ENCODE measurements around the gene CCDC6.

Gene CCDC6

GRCh38 chr10:59771162-59771807 is 135.1 kb downstream of the CCDC6 start:
- Histone ChIP-seq H3K79me2 (ENCODE audit: insufficient read depth, low read depth) (no peaks in the 10 kb centered on the region), H3K36me3 (ENCODE audit: insufficient read depth) (no peaks in the 10 kb centered on the region), H3K4me3 (IDR thresholded peaks at IDR 0.05; ENCODE audit: insufficient read depth, low read depth, low read length) (no peak overlapping the region), H4K20me1 (ENCODE audit: insufficient read depth) (no peaks in the 10 kb centered on the region), H3K9ac (no peak overlapping the region), H2AFZ (ENCODE audit: low read depth) (no peak overlapping the region), H3K4me2 (no peak overlapping the region), H3K4me1 (ENCODE audit: low read depth, poor library complexity, severe bottlenecking) (no peaks in the 10 kb centered on the region), H3K27ac (no peak overlapping the region), H3K27me3 (ENCODE audit: insufficient read depth, low read depth) (no peaks in the 10 kb centered on the region)
- no peak for TF ChIP-seq CTCF (conservative IDR thresholded peaks at IDR 0.05; ENCODE audit: low read depth, low read length)

GRCh38 chr10:59770689-59771088 is 135.7 kb downstream of the CCDC6 start:
- no peak overlapping the region for H3K27ac ChIP-seq
- H3K9ac ChIP-seq: no peak overlapping the region
- H3K27me3 ChIP-seq (ENCODE audit: insufficient read depth, low read depth): no peaks in the 10 kb centered on the region
- no peaks in the 10 kb centered on the region for H4K20me1 ChIP-seq (ENCODE audit: insufficient read depth)
- no peak for TF ChIP-seq CTCF (conservative IDR thresholded peaks at IDR 0.05; ENCODE audit: low read depth, low read length)
- no peaks in the 10 kb centered on the region for H3K36me3 ChIP-seq (ENCODE audit: insufficient read depth)
- H3K4me2 ChIP-seq: no peak overlapping the region
- H3K4me1 ChIP-seq (ENCODE audit: low read depth, poor library complexity, severe bottlenecking): no peaks in the 10 kb centered on the region
- no peaks in the 10 kb centered on the region for H3K79me2 ChIP-seq (ENCODE audit: insufficient read depth, low read depth)
- no peak overlapping the region for H3K4me3 ChIP-seq (IDR thresholded peaks at IDR 0.05; ENCODE audit: insufficient read depth, low read depth, low read length)
- H2AFZ ChIP-seq (ENCODE audit: low read depth): no peak overlapping the region

- Histone ChIP-seq H3K9ac (no peak overlapping the region), H3K79me2 (ENCODE audit: insufficient read depth, low read depth) (no peaks in the 10 kb centered on the region), H3K4me1 (ENCODE audit: low read depth, poor library complexity, severe bottlenecking) (no peaks in the 10 kb centered on the region), H3K4me3 (IDR thresholded peaks at IDR 0.05; ENCODE audit: insufficient read depth, low read depth, low read length) (no peak overlapping the region), H3K27me3 (ENCODE audit: insufficient read depth, low read depth) (no peaks in the 10 kb centered on the region), H3K4me2 (no peak overlapping the region), H3K36me3 (ENCODE audit: insufficient read depth) (no peaks in the 10 kb centered on the region), H2AFZ (ENCODE audit: low read depth) (no peak overlapping the region), H4K20me1 (ENCODE audit: insufficient read depth) (no peaks in the 10 kb centered on the region), H3K27ac (no peak overlapping the region)
- no peak for TF ChIP-seq CTCF (conservative IDR thresholded peaks at IDR 0.05; ENCODE audit: low read depth, low read length)
These were observed 143.9 kb downstream of the CCDC6 start for GRCh38 chr10:59762505-59762904.

GRCh38 chr10:59757966-59758365 is 148.4 kb downstream of the CCDC6 start:
- no peaks in the 10 kb centered on the region for H4K20me1 ChIP-seq (ENCODE audit: insufficient read depth)
- H3K4me2 ChIP-seq: no peak overlapping the region
- H3K4me1 ChIP-seq (ENCODE audit: low read depth, poor library complexity, severe bottlenecking): no peaks in the 10 kb centered on the region
- no peak overlapping the region for H2AFZ ChIP-seq (ENCODE audit: low read depth)
- H3K4me3 ChIP-seq (IDR thresholded peaks at IDR 0.05; ENCODE audit: insufficient read depth, low read depth, low read length): no peak overlapping the region
- H3K9ac ChIP-seq: no peak overlapping the region
- H3K27me3 ChIP-seq (ENCODE audit: insufficient read depth, low read depth): no peaks in the 10 kb centered on the region
- no peak overlapping the region for H3K27ac ChIP-seq
- TF ChIP-seq CTCF (conservative IDR thresholded peaks at IDR 0.05; ENCODE audit: low read depth, low read length): no peak
- no peaks in the 10 kb centered on the region for H3K36me3 ChIP-seq (ENCODE audit: insufficient read depth)
- no peaks in the 10 kb centered on the region for H3K79me2 ChIP-seq (ENCODE audit: insufficient read depth, low read depth)

Measured in KMS-11 (cell line).